GM23248 (cell line): Measurements from ENCODE around the gene MLYCD.

ENCODE experiments used
- EZH2 ChIP-seq: fragments of 200-600 bp; sonication (generic); IDR thresholded peaks from 2 replicates; pipeline ENCODE4 v1.6.1; 2018; ENCODE audit warnings: antibody characterized with exemption, mild to moderate bottlenecking; ENCODE audit not compliant: insufficient read depth, poor library complexity, severe bottlenecking
- EZH2phosphoT487 ChIP-seq: fragments of 200-600 bp; sonication (generic); IDR thresholded peaks from 2 replicates; pipeline ENCODE4 v1.6.1; 2018; ENCODE audit warnings: antibody characterized with exemption, moderate library complexity, mild to moderate bottlenecking, low read depth; ENCODE audit not compliant: insufficient read depth

GRCh38 chr16:83943516-83944050 is 44.7 kb downstream of the MLYCD start:
- TF ChIP-seq EZH2 (no peak), EZH2phosphoT487 (no peak)
